HG02884 (cell line): ENCODE results near the gene USP54.

Experiments used
- ATAC-seq: cut with Tn5 transposase; IDR thresholded peaks from one replicate; pipeline ENCODE4 v1.9.1; 2021; ENCODE audit warnings: mild to moderate bottlenecking, moderate library complexity; ENCODE audit not compliant: unreplicated experiment

Gene USP54

DNA sequence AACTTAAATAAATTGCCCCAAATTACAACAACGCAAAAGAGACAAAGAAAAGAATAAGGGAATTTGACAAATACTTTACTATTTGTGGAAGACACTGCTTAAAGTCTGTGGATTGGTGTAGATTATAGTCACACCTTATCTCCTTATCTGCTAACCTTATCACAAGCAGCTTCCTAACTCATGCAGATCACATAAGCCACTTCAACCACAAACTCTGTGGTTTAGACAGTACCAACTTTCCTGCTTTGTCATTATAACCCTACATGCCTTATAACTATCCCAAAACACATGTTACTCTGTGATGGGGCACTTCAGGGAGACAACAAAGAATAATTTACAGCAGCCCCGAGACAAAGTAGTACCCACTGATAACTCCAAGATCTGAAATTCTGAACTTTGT, 53.9 kb downstream of the USP54 start:
- ATAC-seq: no peak

- ATAC-seq: no peak
These were observed 56.3 kb downstream of the USP54 start for GRCh38 chr10:73534857-73535256.

DNA sequence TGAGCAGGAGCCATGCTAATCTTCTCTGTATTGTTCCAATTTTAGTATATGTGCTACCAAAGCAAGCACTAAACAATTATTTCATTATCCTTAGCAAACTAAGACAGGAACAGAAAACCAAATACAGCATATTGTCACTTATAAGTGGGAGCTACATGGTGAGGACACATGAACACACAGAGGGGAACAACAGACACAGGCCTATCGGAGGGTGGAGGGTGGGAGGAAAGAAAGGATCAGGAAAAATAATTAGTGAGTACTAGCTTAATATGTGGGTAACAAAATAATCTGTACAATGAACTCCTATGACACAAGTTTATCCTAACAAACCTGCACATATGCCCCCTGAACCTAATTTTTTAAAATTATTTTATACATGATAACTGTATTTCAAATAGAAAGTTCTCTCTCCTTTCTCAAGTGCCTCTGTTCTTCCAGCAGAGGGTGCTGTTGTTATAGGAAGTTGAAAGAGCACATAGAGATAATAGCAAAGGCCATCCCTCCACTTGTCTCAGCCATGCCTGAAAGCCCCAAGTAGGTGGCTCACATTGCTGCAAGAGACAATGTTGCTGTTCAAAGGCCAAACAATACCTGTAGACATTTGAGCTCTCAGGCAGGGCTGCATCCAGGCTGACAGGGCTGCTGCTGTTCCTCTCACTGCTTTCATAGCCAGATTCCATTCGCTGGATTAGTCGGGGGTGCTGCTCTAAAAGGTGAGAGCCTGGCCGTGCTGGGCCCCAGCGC, 61.9 kb downstream of the USP54 start:
- no peak for ATAC-seq

DNA sequence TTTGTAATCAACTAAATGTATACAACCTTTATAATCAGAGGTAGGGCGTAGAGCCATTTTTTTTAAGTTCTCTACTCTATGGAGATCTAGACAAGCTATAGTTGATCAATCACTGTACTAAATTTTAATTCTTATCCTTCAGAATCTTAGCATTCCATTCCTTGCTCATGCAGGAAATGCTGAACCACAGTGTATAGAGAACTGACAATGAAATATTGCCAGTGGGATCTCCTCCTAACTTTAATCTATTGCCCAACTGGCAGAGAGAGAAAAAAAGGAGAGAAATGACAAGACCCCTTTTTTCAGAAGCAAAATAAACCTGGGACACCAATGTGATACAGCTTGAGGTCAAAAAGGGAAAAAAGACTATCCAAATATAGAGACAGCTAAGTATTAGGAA, 68.9 kb downstream of the USP54 start:
- no peak for ATAC-seq

DNA sequence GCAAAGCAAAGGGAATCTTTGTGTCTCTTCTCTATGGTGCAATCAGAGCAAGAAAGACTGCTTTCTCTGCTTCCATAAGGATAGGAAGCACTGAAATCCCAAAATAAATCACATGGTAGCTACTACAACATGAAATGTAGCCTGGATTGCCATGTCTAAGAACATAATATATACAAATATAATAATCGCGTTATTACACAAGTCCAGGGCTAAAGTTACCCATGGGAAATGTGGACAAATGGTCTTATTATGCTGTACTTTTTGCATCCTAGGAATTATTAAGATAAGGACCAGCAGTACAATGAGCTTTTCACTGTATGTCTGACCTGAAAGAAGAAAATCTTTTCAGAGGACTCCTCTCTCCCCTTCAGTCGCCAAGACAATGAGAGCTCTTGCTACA, 71.8 kb downstream of the USP54 start:
- ATAC-seq: no peak

- ATAC-seq: no peak
These were observed 73.8 kb downstream of the USP54 start for GRCh38 chr10:73517166-73517888.

DNA sequence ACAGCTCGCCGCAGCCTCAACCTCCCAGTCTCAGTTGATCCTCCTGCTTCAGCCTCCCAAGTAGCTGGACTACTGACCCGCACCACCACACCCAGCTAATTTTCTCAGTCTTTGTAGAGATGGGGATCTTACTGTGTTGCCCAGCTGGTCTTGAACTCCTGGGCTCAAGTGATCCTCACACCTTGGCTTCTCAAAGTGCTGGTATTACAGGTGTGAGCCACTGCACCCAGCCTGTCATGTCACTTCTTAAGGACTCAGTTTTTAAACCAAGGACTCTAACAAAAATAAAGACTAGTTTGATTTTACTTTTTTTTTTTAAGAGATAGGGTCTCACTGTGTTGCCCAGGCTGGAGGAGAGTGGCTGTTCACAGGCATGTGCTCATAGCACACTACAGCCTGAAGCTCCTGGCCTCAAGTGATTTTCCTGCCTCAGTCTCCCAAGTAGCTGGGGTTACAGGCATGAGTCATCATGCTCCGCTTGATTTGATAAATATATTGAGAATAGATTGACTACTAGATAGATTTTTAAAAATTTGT, 78.9 kb downstream of the USP54 start:
- ATAC-seq: no peak

GRCh38 chr10:73509695-73510094, 81.4 kb downstream of the USP54 start:
- ATAC-seq: no peak

DNA sequence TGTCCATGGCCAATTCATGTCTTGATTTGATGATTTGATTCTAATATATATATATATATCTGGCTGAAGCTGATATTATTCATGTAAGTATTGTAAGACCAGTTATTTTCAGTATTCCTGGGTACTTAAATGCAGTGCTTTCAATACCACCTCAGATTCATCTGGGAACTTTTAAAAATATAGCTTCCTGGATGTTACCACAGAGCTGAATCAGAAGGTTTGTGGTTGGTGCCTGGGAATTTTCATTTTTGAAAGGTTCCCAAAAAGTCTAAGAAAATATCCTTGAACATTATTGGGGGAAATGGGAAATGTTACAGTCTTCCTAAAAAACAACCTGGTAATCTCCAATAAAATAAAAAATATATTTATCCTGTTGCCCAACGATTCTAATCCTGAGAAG, 84.7 kb downstream of the USP54 start:
- ATAC-seq: no peak

- no peak for ATAC-seq
These were observed 85.1 kb downstream of the USP54 start for GRCh38 chr10:73506074-73506473.

GRCh38 chr10:73503037-73503436, 88.1 kb downstream of the USP54 start:
- ATAC-seq: no peak

GRCh38 chr10:73501651-73502050, 89.5 kb downstream of the USP54 start:
- no peak for ATAC-seq

GRCh38 chr10:73497623-73498022, 93.5 kb downstream of the USP54 start:
- no peak for ATAC-seq

- ATAC-seq: peak; percentile 50
These were observed 95.1 kb downstream of the USP54 start, which contains the start of gene PPP3CB for GRCh38 chr10:73495884-73496674. Gene PPP3CB (minus strand): TSS chr10:73496024. CDS start chr10:73495889, 135 bp downstream.

- ATAC-seq: peak; percentile 92
These were observed 95.8 kb downstream of the USP54 start for GRCh38 chr10:73495226-73495883.

DNA sequence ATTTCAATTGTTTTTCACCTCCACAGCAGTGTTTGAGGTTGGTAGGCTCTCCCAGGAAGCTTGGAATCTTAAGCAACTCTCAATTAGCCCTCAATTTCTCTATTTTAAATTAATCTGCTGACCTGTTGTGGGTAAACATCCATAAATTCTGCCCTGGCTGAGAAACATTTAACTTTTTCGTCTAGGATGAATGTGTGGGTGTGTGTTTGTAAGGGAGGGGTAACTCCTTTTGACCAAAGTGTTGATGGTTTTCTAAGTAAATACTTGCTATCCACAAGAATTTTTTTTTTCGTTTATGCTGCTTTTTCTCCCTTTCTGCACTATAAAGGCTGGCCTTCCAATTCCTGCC, 96.3 kb downstream of the USP54 start:
- no peak for ATAC-seq

DNA sequence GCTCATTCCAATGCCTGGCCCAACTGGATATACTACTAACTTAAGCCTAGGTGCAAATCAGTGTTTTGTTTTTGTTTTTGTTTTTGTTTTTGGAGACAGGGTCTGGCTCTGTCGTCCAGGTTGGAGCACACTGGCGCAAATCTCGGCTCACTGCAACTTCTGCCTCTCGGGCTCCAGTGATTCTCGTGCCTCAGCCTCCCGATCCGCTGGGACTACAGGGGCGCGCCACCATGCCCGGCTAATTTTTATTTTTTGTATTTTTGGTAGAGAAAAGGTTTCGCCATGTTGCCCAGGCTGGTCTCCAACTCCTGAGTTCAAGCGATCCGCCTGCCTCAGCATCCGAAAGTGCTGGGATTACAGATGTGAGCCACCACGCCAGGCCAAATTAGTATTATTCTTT, 96.9 kb downstream of the USP54 start:
- no peak for ATAC-seq

DNA sequence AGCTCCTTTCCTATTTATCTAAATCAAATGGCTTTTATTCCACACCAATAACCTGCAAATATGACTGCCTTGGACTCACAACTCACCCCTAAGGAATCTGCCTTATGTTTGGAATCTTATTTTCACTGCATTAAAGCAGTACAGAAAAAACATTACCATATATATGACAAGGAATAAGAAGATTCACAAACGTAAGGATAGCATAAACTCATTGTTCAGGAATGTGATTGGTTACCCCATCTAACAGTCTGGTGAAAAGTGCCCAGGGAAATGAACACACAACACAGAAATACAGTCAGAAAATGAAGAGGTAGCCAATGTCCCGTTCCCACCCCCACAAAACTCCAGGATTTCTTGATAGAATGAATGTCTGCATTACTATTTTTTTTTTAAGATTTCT, 97.4 kb downstream of the USP54 start:
- ATAC-seq: no peak

- ATAC-seq: no peak
These were observed 104.5 kb downstream of the USP54 start for GRCh38 chr10:73486601-73487000.

DNA sequence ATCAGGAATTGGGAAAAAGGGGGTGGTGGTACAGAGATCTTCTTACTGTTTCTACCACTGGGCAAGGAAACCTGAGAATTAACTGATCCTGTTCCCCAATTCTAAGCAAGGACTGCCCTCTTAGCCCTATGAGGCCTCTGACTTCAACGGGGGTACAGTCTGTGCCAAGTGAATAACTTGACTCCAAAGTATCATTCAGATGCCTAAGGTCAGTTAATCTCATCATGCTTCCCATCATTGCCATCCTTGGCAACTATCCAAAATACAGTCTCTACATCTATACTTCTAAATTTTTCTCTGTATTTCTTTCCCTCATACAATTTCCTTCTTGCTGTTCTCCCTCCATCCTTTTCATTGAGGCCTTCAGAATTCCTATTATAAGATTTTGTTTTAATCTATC, 105.8 kb downstream of the USP54 start:
- ATAC-seq: no peak

- no peak for ATAC-seq
These were observed 111.0 kb downstream of the USP54 start for GRCh38 chr10:73480158-73480557.
